ENCODE results near the gene EXD3.
"Not testable (repeated sequence)": the region's sequence is repeated elsewhere in the genome, so short reads cannot be mapped to it uniquely, and the experiment has no call there.

Gene EXD3

DNA sequence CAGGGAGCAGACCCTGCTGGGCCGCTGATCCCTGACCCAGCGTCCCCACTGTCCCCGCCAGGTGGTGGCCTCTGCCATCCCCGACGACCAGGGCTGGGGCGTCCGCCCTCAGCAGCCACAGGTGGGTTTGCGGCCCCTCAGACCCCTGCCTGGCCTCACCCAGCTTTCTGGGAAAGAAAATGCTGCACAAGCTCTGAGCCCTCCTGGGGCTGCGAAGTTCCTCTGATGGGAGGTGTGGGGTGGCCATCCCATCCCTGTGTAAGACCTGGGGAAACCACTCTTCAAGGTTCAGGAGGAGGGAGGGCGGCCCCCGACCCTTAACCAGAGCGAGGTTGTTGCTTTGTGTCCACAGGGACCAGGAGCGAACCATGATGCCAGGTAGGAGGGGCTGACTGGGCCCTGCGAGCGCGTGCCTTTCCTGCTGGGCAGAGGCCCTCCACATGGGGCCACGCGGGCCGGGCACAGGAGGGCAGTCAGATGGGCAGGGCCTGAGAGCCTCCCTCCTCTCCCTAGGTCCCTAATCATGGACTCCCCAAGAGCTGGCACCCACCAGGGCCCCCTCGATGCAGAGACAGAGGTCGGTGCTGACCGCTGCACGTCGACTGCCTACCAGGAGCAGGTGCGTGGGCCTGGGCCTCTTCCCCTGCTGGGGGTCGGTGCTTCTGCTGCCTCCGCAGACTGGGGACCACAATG lies 7.9 kb upstream of the EXD3 start:
- DNase-seq, result no peak

DNA sequence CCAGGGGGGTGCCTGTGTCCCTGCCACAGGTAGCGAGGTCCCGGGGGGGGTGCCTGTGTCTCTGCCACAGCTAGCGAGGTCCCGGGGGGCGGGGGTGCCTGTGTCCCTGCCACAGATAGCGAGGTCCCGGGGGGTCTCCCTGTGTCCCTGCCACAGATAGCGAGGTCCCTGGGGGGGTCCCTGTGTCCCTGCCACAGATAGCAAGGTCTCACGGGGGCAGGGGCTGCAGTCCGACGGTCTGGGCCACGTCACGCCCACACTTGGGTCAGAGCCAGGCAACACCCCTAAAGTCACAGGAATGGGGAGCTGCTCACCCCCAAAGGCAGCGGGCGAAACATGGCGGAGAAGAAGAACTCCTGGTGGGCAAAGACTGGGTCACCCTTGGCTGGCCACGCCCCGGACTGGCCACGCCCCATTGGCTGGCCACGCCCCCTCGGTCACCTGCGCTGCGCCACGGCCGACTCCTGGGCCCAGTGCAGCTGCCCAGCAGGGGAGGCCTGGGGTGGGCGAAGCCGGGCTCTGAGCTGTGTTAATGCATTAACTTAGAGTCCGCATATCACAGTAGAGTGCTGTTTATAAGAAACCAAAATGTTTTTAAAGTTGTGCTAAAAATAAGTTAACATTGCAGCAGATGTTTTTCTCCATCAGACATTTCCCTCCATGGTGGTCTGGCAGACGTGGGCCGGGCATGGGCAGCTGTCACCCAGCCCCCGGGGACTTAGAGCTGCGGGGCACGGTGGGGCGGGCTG lies 7.2 kb upstream of the EXD3 start:
- DNase-seq, result no peak

DNA sequence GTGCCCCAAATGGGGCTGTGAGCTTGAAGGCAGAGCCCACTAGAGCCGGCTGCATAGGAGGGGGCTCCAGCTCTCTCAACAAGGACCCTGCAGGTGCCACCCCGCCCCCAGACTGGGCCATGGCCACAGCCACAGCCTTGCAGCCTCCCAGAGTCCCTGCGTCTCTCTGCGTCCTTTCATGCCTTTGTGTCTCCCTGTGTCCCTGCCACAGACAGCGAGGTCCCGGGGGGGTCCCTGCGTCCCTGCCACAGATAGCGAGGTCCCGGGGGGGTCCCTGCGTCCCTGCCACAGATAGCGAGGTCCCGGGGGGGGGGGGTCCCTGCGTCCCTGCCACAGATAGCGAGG lies 6.6 kb upstream of the EXD3 start:
- no peak for DNase-seq

DNA sequence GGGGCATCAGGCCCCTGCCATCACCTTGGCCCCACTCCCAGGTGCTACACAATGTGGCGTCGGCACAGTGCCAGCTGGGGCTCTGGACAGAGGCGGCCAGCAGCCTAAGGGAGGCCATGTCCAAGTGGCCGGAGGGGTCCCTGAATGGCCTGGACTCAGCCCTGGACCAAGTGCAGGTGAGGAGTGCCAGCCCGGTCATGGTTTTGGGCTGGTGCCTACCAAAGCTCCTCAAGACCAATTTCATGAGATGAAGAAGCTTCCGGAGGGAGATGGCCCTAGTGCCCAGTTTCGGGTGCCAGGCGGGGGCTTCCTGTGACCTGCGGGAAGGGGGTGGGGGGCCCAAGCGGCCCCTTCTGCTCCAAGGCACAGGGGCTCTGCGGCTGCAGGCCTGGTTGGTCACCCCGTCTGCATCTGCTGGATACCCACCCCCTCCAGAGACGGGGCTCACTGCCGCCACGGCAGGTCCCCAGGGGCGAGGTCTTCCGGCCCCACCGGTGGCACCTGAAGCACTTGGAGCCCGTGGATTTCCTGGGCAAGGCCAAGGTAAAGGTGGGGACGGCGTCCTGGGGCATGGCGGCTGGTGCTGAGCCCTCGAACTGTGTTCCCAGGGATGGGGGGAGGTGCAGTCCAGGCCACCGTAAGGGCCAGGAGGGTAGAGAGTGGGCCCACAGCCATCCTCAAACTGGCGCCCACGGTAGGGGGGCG lies 6.0 kb upstream of the EXD3 start:
- no peak for DNase-seq

GRCh38 chr9:137428311-137428630 lies 5.3 kb upstream of the EXD3 start:
- no peak for DNase-seq

GRCh38 chr9:137427454-137428310 lies 4.7 kb upstream of the EXD3 start:
- no peak for DNase-seq

DNA sequence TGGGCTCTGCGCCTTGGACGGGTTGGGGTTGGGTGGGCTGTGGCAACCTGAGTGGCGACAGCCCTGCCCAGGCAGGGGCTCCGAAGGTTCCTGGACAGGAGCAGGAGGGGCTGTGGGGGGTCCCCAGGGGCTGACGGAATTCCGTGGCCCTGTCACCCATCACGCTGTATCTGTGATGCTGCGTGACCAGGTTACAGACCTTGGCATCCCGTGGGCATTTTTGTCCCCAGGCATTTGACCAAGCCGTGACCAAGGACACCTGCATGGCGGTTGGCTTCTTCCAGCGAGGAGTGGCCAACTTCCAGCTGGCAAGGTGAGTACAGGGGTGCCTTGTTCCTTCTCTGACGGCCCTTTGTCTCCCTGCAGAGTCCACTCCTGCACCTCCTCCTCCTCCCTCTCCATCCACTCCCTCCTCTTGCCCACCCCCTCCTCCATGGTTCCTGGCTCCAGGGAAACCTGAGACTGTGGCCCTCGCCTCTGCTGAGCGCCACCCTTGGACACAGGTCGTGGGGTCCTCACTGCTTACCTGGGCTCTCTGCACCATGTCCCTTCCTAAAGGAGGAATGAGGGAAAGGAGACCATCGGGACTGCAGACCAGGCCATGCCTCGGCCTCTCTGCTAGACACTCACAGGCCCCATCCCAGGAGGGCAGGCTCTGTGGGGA lies 3.2 kb upstream of the EXD3 start:
- no peak for DNase-seq

GRCh38 chr9:137423514-137424291 lies 741 bp upstream of the EXD3 start:
- no peak for DNase-seq

DNA sequence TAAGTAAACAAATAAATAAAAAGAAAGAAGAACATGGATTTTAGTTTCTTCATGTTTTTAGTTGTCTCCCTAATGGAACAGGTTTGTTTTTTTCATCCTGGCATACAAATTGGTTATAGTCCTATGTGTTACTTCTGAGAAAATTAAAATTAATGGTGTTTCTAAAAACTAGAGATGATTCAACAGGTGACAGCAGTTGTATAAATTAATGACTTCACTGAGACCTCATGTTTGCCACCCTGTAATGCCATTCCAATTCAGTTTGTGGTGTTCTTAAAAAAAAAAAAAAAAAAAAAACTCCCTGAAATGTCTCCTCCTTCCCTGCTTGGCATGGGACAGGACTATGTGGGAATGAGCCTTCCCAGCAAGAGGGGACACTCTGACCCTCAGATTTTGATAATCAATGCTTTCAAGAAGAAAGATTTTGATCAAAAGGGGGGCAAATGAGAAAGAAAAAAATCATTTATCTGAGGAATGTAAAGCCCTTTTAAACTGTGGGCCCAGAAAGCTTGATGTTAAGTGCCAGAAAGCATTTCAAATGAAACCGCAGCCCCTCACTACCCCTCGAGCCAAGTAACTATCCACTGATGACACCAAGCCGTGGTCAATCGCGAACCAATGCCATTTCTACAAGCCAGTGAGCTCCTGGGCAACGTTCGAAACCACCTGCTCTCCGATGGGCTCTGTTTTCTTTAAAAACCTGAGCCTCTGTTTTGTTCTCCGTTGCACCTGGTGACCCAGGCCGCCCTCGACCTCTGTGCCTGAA lies 941 bp downstream of the EXD3 start:
- no peak for DNase-seq

- no peak for DNase-seq
These were observed 5.6 kb downstream of the EXD3 start for GRCh38 chr9:137417161-137418021.

GRCh38 chr9:137416563-137417151 lies 6.3 kb downstream of the EXD3 start:
- no peak for DNase-seq

DNA sequence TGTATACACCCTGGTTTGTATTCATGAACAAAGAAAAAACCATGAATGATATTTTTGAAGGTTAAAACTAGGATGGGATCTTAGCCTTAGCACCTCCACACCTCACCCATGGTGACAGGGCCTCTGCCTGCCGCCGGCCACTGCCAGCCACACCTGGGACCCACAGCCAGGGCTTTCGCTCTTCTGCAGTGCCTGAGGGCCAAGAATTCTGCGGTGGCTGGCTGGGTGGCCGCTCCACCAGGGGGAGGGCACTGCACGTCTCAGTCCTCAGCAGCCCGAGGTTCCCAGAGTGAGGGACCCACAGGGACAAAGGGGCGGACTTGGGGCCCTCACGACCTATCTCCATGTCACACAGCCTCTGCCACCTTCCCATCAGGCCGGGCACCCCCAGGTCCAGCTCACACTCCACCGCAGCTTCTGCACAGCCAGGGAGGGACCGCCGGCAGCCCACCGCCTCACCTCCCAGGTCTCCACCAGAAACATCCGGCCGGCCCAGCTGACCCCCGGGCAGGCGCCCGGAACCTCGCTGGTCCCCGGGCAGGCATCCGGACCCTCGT lies 6.9 kb downstream of the EXD3 start:
- DNase-seq, result no peak

- DNase-seq, result no peak
These were observed 7.5 kb downstream of the EXD3 start for GRCh38 chr9:137415451-137415850.

- DNase-seq, result no peak
These were observed 10.5 kb downstream of the EXD3 start for GRCh38 chr9:137412431-137412830.

DNA sequence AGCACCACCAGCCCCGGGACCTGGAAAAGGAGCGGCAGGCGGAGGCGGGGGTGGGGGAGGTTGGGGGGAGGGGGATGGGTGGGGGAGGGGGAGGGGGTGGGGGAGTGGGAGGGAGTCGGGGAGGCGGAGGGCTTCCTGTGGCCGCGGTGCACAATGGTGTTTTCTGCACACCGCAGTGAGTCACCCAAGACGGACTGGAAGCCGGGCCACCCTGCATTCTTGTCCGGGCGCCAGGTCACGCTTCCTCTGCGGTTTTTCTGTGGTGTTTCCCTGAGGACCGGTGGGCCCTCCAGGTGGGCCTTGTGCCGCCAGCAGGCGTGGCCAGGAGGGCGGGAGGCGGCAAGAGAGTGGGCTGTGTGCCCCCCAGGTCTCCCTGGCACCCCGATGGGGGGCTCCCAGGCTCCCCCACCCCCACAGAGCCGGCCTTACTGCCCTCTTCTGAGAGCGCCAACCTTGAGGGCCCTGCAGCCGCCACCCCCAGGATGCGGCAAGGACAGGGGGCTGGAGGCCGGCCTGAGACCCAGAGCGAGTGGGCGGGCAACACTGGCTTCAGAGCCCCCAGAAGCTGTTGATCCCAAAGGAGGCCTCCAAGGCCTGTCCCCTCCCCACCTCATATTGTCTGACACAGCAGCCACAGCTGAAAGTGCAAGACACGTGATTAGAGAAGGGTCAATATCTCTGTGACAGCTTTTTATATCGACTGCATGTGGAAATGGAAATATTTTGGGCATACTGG lies 11.1 kb downstream of the EXD3 start:
- DNase-seq, result peak; percentile 20

- DNase-seq, result no peak
These were observed 11.7 kb downstream of the EXD3 start for GRCh38 chr9:137411260-137411644.

DNA sequence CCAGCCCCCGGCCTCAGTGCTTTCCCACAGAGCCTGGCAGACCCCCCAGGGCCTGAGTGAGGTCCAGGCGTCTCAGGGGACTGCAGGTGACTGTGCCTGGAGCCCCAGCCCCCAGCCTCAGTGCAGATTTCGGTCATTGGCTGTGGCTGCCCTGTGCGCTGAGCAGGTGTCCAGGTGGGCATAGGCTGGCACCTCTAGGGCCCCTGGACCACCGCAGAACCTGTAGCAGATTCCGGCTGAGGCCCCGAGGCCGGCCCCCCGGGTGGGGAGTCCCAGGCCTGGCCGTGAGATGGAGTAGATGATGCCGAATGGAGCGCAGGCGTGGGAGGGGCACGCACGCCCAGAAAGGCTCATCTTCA lies 12.1 kb downstream of the EXD3 start:
- DNase-seq, result no peak

GRCh38 chr9:137410236-137410890 lies 12.6 kb downstream of the EXD3 start:
- DNase-seq, result not testable (repeated sequence)

Measured in stimulated activated naive CD4-positive, alpha-beta T cell treated with Interleukin-2 at 50 U/mL for 16 hours (primary cell).